Heart left ventricle (tissue), 16 donors: ENCODE data around the gene ENO4. TPM values are rescaled to one million over a fixed set of nuclear protein-coding genes. Genes with fewer than 3 reads are reported as not detected.

Source experiments
- ATAC-seq, 4 donors: fragments of 200-7000 bp; cut with Tn5 transposase; one replicate each; pipeline ENCODE4 v1.9.1; 2020 to 2022; ENCODE audit warnings: moderate library complexity in 4 of 4, mild to moderate bottlenecking in 3 of 4, moderate number of reproducible peaks in 1 of 4
- DNase-seq, 5 donors: peaks; one replicate each; pipeline ENCODE4 v3.0.0-alpha.2; 2020
- H3K27ac ChIP-seq, 12 donors: fragments of 200-600 bp; sonication (generic) in 4 of 12; one replicate each; pipeline versions ENCODE4 v1.5.0 to v1.8.0; 2016 to 2022; ENCODE audit warnings: mild to moderate bottlenecking in 2 of 12
- H3K27me3 ChIP-seq, 9 donors: fragments of 200-600 bp; sonication (generic) in 2 of 9; one replicate each; pipeline versions ENCODE4 v1.5.1 to v1.8.0; 2016 to 2022; ENCODE audit warnings: mild to moderate bottlenecking in 3 of 9
- H3K36me3 ChIP-seq, 9 donors: fragments of 200-600 bp; sonication (generic) in 2 of 9; one replicate each; pipeline versions ENCODE4 v1.5.0 to v1.8.0; 2018 to 2022; ENCODE audit warnings: mild to moderate bottlenecking in 2 of 9
- H3K4me1 ChIP-seq, 12 donors: fragments of 200-600 bp; sonication (generic) in 4 of 12; one replicate each; pipeline versions ENCODE4 v1.5.0 to v1.8.0; 2016 to 2022; ENCODE audit warnings: mild to moderate bottlenecking in 3 of 12
- H3K4me3 ChIP-seq, 12 donors: fragments of 200-600 bp; sonication (generic) in 4 of 12; one replicate each; pipeline versions ENCODE4 v1.5.0 to v1.8.0; 2017 to 2022; ENCODE audit warnings: mild to moderate bottlenecking in 9 of 12, moderate library complexity in 4 of 12
- H3K9me3 ChIP-seq, 12 donors: fragments of 200-600 bp; sonication (generic) in 4 of 12; one replicate each; pipeline versions ENCODE4 v1.5.0 to v1.8.0; 2016 to 2022; ENCODE audit warnings: mild to moderate bottlenecking in 1 of 12
- CTCF ChIP-seq, 12 donors: fragments of 200-600 bp; sonication (generic) in 4 of 12; IDR thresholded peaks; one replicate each; pipeline versions ENCODE4 v1.5.0 to v1.8.0; 2018 to 2022; ENCODE audit warnings: antibody characterized with exemption in 12 of 12, mild to moderate bottlenecking in 5 of 12
- POLR2A ChIP-seq, 2 donors: fragments of 450-650 bp; IDR thresholded peaks; one replicate each; pipeline ENCODE4 v1.6.1; 2017; ENCODE audit warnings: antibody characterized with exemption in 2 of 2, mild to moderate bottlenecking in 2 of 2, moderate library complexity in 2 of 2
- WGBS, 4 donors: extraction: QIAGEN DNeasy Blood & Tissue Kit in 2 of 4; methylation state at CpG; one replicate each; pipeline versions ENCODE4 v1.1.5 to v1.1.7; 2013 to 2018; 5-methylcytosine and 5-hydroxymethylcytosine counted together
- intact Hi-C, 10 donors: fragments of 100-400 bp; cut with DNase I; formaldehyde crosslinking; loops; one replicate each; pipeline versions ENCODE4 v1.11.1 to v1.14.2; 2022
- polyA plus RNA-seq, 2 donors: library from polyadenylated mRNA; stranded (reverse); fragments of 200-250 nt; gene quantifications; one replicate each; pipeline ENCODE4 v1.2.3, GENCODE V29; 2013
- total RNA-seq, 9 donors: library from RNA; depleted of rRNA in 2 of 9; stranded (reverse); fragments of >200 nt in 2 of 9; fragmentation: NEBNext Ultra II Directional in 3 of 9; extraction: Animal tissue kit (Norgen Biotek cat#: 25700) in 3 of 9; gene quantifications; one replicate each; pipeline versions ENCODE4 v1.1.0 to v1.2.4, GENCODE V29; 2016 to 2023
- donor health status: ischemic (EF 13 %, LVEDD 7.1; RV severe dilation, severe dysfunction).
- donor health status: healthy with polysubstance abuse.
- donor health status: DM: no; HTN: yes; CAD: no.
- donor health status: DM: no; HTN: no; CAD: no.
- donor health status: ischemic (EF 25% LVEDD 6.9; RV normal size, moderate dysfunction).
- donor health status: ischemic (EF 25% LVEDD 5.7; RV mildly dilated, moderate dysfunction).
- donor health status: healthy.
- donor health status: DM: yes; HTN: yes; CAD: no.
- donor health status: ischemic (EF 35%, LVEDD 5.7; RV mildly dilated, moderate dysfunction).
- donor health status: nonischemic (EF 11% LVEDD 7.7; RV severe dilation, severe dysfunction).
- donor health status: DM: yes; HTN: yes; CAD: no.
- donor health status: PGD.
- donor health status: ischemic (EF 29% LVEDD 5.4; RV normal size, mild dysfunction).
- donor health status: nonischemic (EF 23%, LVEDD 6.1; RV moderate dilation, normal function).

ENO4 gene
- total and polyA plus RNA-seq, 11 donors, result 0.03 to 1.8 (median 0.19) TPM; not detected in 7

GRCh38 chr10:116919706-116920105 is 70.4 kb downstream of the ENO4 start:
- Histone ChIP-seq H3K4me3 (no peak overlapping the region), H3K27me3 (no peaks in the 10 kb centered on the region), H3K4me1 (no peaks in the 10 kb centered on the region), H3K36me3 (peaks cover 0 to 4% (median 0%) of the 10 kb centered on the region in 9 donors), H3K27ac (no peak overlapping the region), H3K9me3 (no peaks in the 10 kb centered on the region)
- no peak for ATAC-seq
- DNase-seq, result no peak
- WGBS, 4 donors, result 46 to 90% (median 48%) methylated on average over 1 to 2 of the region's 2 CpGs
- TF ChIP-seq CTCF (IDR thresholded peaks at IDR 0.05), result no peak
- TF ChIP-seq POLR2A (IDR thresholded peaks at IDR 0.05), result no peak
- intact Hi-C loops, result no loop called here

- DNase-seq (no peak), ATAC-seq (no peak)
- Histone ChIP-seq H3K27me3 (no peaks in the 10 kb centered on the region), H3K9me3 (no peaks in the 10 kb centered on the region), H3K36me3 (peaks cover 0 to 15% (median 0%) of the 10 kb centered on the region in 9 donors), H3K4me1 (no peaks in the 10 kb centered on the region), H3K27ac (no peak overlapping the region), H3K4me3 (no peak overlapping the region)
- intact Hi-C loops, result no loop called here
- WGBS, 4 donors, result 80 to 91% (median 89%) methylated on average over 3 of the region's 3 CpGs
- TF ChIP-seq POLR2A (IDR thresholded peaks at IDR 0.05), result no peak
- no peak for TF ChIP-seq CTCF (IDR thresholded peaks at IDR 0.05)
Measured at GRCh38 chr10:116925056-116925455, 75.8 kb downstream of the ENO4 start.

- intact Hi-C loops, result no loop called here
- 79 to 84% (median 83%) methylated on average over 3 of the region's 3 CpGs for WGBS, 4 donors
Measured at GRCh38 chr10:116926426-116926825, 77.1 kb downstream of the ENO4 start.

GRCh38 chr10:116931806-116932205 is 82.5 kb downstream of the ENO4 start:
- Histone ChIP-seq H3K36me3 (peaks cover 0 to 11% (median 0%) of the 10 kb centered on the region in 9 donors), H3K9me3 (peaks cover 0 to 6% (median 0%) of the 10 kb centered on the region in 12 donors), H3K27me3 (no peaks in the 10 kb centered on the region), H3K4me3 (no peak overlapping the region), H3K4me1 (no peaks in the 10 kb centered on the region), H3K27ac (no peak overlapping the region)
- 92 to 95% (median 93%) methylated on average over 6 of the region's 6 CpGs for WGBS, 4 donors
- intact Hi-C loops, result no loop called here
- DNase-seq, result no peak
- ATAC-seq, result no peak
- TF ChIP-seq POLR2A (IDR thresholded peaks at IDR 0.05) (no peak), CTCF (IDR thresholded peaks at IDR 0.05) (no peak)

More at GRCh38 chr10:116926426-116926825, 77.1 kb downstream of the ENO4 start:
- Histone ChIP-seq H3K27ac (no peak overlapping the region), H3K9me3 (no peaks in the 10 kb centered on the region), H3K4me1 (no peaks in the 10 kb centered on the region), H3K27me3 (no peaks in the 10 kb centered on the region), H3K36me3 (peaks cover 0 to 15% (median 0%) of the 10 kb centered on the region in 9 donors), H3K4me3 (no peak overlapping the region)
- ATAC-seq (no peak), DNase-seq (no peak)
- no peak for TF ChIP-seq CTCF (IDR thresholded peaks at IDR 0.05)
- no peak for TF ChIP-seq POLR2A (IDR thresholded peaks at IDR 0.05)

Other genes with a start within 250 kb of the ENO4 start
- gene PNLIPRP2, start 228.5 kb upstream of the ENO4 start, total RNA-seq, result under 1 TPM in 1 of 9 donors, not detected in 8; 0.27 TPM
- gene PNLIPRP2, start 228.5 kb upstream of the ENO4 start, polyA plus RNA-seq, result under 1 TPM in 1 of 2 donors, not detected in 1; 0.04 TPM
- 10 to 100 TPM; 11.0 to 17.0 (median 13.8) TPM for gene HSPA12A, start 106.9 kb upstream of the ENO4 start, total RNA-seq
- 1 to 10 TPM; 4.7 to 9.0 TPM for gene HSPA12A, start 106.9 kb upstream of the ENO4 start, polyA plus RNA-seq
- 10 to 100 TPM in 2 of 9 donors, 1 to 10 TPM in 7; 1.3 to 16.5 (median 3.4) TPM for gene SHTN1, start 155.7 kb downstream of the ENO4 start, total RNA-seq
- 1 to 10 TPM; 1.2 to 1.3 TPM for gene SHTN1, start 155.7 kb downstream of the ENO4 start, polyA plus RNA-seq